H4 (cell line): ENCODE results near the gene B4GALT4. TPM values are rescaled to one million over a fixed set of nuclear protein-coding genes. Genes with fewer than 3 reads are reported as not detected.
"Not testable (repeated sequence)": the region's sequence is repeated elsewhere in the genome, so short reads cannot be mapped to it uniquely, and the experiment has no call there.

Experiments
- DNase-seq: peaks from one replicate; pipeline ENCODE4 v3.0.0-alpha.2; 2015; ENCODE audit warnings: low spot score
- total RNA-seq: library from RNA; depleted of rRNA; stranded (reverse); fragments of >200 nt; shearing (Covaris generic); gene quantifications from 2 replicates; pipeline ENCODE4 v1.2.3, GENCODE V29; 2014; rRNA removed

The B4GALT4 gene
- total RNA-seq: 25.3 and 30.5 TPM in 2 replicates

- DNase-seq: peak; percentile 75
Observed at GRCh38 chr3:119240591-119241434, at the start of gene B4GALT4. B4GALT4 (minus strand) TSS chr3:119240878; CDS start chr3:119230099, 10,779 bp downstream.

- DNase-seq: no peak
Observed at GRCh38 chr3:119289404-119289770, 48.7 kb upstream of the B4GALT4 start.

GRCh38 chr3:119288669-119289403, 48.2 kb upstream of the B4GALT4 start:
- DNase-seq: no peak

- DNase-seq: no peak
Observed at GRCh38 chr3:119279584-119280243, 39.0 kb upstream of the B4GALT4 start.

- DNase-seq: peak; percentile 83
Observed at GRCh38 chr3:119279101-119279554, 38.5 kb upstream of the B4GALT4 start.

GRCh38 chr3:119276680-119277079, 36.0 kb upstream of the B4GALT4 start:
- DNase-seq: no peak

GRCh38 chr3:119270212-119270611, 29.5 kb upstream of the B4GALT4 start:
- DNase-seq: not testable (repeated sequence)

- DNase-seq: no peak
Observed at GRCh38 chr3:119261055-119261454, 20.4 kb upstream of the B4GALT4 start.

GRCh38 chr3:119259821-119260220, 19.1 kb upstream of the B4GALT4 start:
- DNase-seq: no peak

- no peak for DNase-seq
Observed at GRCh38 chr3:119258915-119259314, 18.2 kb upstream of the B4GALT4 start.

GRCh38 chr3:119257654-119258410, 17.2 kb upstream of the B4GALT4 start:
- peak; percentile 64 for DNase-seq

GRCh38 chr3:119257111-119257510, 16.4 kb upstream of the B4GALT4 start:
- no peak for DNase-seq

GRCh38 chr3:119255214-119255613, 14.5 kb upstream of the B4GALT4 start:
- no peak for DNase-seq

GRCh38 chr3:119245778-119246177, 5.1 kb upstream of the B4GALT4 start:
- DNase-seq: peak; percentile 34

GRCh38 chr3:119243712-119244111, 3.0 kb upstream of the B4GALT4 start:
- DNase-seq: no peak

- DNase-seq: not testable (repeated sequence)
Observed at GRCh38 chr3:119243058-119243529, 2.4 kb upstream of the B4GALT4 start.

- not testable (repeated sequence) for DNase-seq
Observed at GRCh38 chr3:119242387-119243057, 1.8 kb upstream of the B4GALT4 start.

GRCh38 chr3:119240101-119240590, 532 bp downstream of the B4GALT4 start:
- DNase-seq: no peak

GRCh38 chr3:119239206-119239820, 1.4 kb downstream of the B4GALT4 start:
- no peak for DNase-seq

GRCh38 chr3:119238363-119238762, 2.3 kb downstream of the B4GALT4 start:
- no peak for DNase-seq
